PFSK-1 (cell line): ENCODE data around the gene UROS.

Source experiments
- FOXP2 ChIP-seq: optimal IDR thresholded peaks from 2 replicates; pipeline ENCODE3; 2011; ENCODE audit warnings: borderline replicate concordance, control low read depth, inconsistent platforms; ENCODE audit not compliant: insufficient read depth; ENCODE audit errors: extremely low read length, extremely low read depth
- POLR2AphosphoS5 ChIP-seq: IDR thresholded peaks from 2 replicates; pipeline ENCODE4 v1.6.1; 2012; ENCODE audit warnings: low read depth, mild to moderate bottlenecking, control low read depth, low read length, moderate library complexity
- SIN3A ChIP-seq: IDR thresholded peaks from 2 replicates; pipeline ENCODE4 v1.6.1; 2012; ENCODE audit warnings: mild to moderate bottlenecking, low read length, moderate library complexity, borderline replicate concordance; ENCODE audit not compliant: insufficient read depth
- TAF1 ChIP-seq: IDR thresholded peaks from 2 replicates; pipeline ENCODE4 v1.6.1; 2012; ENCODE audit warnings: low read length, control low read depth, borderline replicate concordance; ENCODE audit not compliant: insufficient read depth

- no peak for TF ChIP-seq POLR2AphosphoS5
- TF ChIP-seq TAF1, result no peak
- TF ChIP-seq SIN3A, result no peak
- TF ChIP-seq FOXP2, result no peak
Measured at GRCh38 chr10:125770844-125771243, 52.2 kb downstream of the UROS start.
